ENCODE data around the gene PPP1R13B. TPM values are rescaled to one million over a fixed set of nuclear protein-coding genes. Genes with fewer than 3 reads are reported as not detected.

Gene PPP1R13B
- total RNA-seq, 1 experiment from 2014 or later = 16.2 TPM

DNA sequence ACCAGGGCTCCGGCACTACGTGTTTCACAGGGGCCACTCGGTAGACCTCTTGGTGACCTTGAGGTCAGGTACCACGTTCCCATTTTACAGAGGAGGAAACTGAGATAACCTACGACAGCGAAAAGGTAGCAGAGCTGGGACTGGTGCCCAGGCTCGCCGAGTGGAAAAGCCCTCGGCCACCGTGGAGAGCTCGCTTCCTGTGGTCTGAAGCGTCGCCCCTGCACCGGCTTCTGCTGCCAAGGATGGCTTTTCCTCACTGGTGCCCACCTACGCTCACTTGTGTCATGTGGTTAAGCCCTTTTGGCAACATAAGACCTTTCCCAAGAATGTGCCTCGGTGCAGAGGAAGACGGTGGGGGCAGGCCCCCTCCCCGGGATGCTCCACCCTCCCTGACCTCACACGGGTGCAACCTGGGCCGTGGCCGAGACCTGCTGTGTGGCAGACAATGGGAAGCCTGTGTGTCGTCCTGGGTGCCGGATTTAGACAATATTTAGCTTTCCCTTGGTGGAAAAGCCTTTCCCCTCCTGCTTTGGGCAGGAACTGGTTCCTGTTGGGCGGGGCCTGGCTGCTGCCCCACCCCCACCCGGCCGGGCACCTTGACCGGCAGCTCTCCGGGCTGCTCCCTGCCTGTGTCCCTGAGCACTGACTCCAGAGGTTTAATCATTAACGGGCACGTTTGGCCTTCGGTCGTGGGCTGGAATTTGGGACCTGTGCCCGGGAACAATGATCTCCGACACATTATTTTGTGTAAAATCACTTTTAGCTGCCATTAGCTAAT, 32.4 kb upstream of the PPP1R13B start:
- BruUV-seq (replicated peaks) = no TSS peak
- ChIA-PET CTCF (interaction anchor here (0.9 to 2.7 kb wide), 7 partner anchors 17 to 685 kb away, joined by 4 to 9 read pairs (median 5); no protein-coding TSS in a partner anchor), POLR2A (interaction anchor here (0.7 to 2.0 kb wide), 7 partner anchors 11 to 72 kb away, joined by 3 to 8 read pairs (median 4); no protein-coding TSS in a partner anchor)
- intact Hi-C loops (cut with micrococcal nuclease) = no loop called here
- H3K4me3 Mint-ChIP-seq (ENCODE audit: unreplicated experiment) = peak overlapping the region; percentile 54
- H3K27ac Mint-ChIP-seq (ENCODE audit: low read depth, unreplicated experiment) = no peak overlapping the region
- no peaks in the 10 kb centered on the region for H3K4me1 Mint-ChIP-seq (ENCODE audit: insufficient read depth, unreplicated experiment)
- H3K36me3 Mint-ChIP-seq (ENCODE audit: insufficient read depth, unreplicated experiment) = no peaks in the 10 kb centered on the region
- H3K27me3 Mint-ChIP-seq (ENCODE audit: insufficient read depth, unreplicated experiment) = no peaks in the 10 kb centered on the region
- DNase-seq (ENCODE audit: unreplicated experiment) = peak; percentile 52
- no peaks in the 10 kb centered on the region for H3K9me3 Mint-ChIP-seq (ENCODE audit: unreplicated experiment)
- TF ChIP-seq, protein P1, sequence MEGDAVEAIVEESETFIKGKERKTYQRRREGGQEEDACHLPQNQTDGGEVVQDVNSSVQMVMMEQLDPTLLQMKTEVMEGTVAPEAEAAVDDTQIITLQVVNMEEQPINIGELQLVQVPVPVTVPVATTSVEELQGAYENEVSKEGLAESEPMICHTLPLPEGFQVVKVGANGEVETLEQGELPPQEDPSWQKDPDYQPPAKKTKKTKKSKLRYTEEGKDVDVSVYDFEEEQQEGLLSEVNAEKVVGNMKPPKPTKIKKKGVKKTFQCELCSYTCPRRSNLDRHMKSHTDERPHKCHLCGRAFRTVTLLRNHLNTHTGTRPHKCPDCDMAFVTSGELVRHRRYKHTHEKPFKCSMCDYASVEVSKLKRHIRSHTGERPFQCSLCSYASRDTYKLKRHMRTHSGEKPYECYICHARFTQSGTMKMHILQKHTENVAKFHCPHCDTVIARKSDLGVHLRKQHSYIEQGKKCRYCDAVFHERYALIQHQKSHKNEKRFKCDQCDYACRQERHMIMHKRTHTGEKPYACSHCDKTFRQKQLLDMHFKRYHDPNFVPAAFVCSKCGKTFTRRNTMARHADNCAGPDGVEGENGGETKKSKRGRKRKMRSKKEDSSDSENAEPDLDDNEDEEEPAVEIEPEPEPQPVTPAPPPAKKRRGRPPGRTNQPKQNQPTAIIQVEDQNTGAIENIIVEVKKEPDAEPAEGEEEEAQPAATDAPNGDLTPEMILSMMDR (IDR thresholded peaks at IDR 0.05; ENCODE audit: unreplicated experiment) = no peak

DNA sequence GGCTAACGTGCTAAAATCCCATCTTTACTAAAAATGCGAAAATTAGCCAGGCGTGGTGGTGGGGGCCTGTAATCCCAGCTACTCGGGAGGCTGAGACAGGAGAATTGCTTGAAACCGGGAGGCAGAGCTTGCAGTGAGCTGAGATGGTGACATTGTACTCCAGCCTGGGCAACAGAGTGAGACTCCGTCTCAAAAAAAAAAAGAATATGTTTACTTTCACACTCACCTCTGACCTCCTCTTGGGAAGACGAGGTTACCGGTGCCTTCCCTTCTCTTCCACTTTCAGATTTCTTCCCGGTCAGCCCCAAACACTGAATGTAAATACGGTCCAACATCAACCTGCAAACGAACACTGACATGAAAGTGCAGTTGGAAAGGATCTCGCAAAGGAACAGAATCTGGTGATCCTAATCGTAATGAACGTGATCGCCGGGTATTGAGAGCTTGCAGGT, 31.8 kb upstream of the PPP1R13B start:
- Mint-ChIP-seq H3K27ac (ENCODE audit: low read depth, unreplicated experiment) (no peak overlapping the region), H3K27me3 (ENCODE audit: insufficient read depth, unreplicated experiment) (no peaks in the 10 kb centered on the region), H3K36me3 (ENCODE audit: insufficient read depth, unreplicated experiment) (no peaks in the 10 kb centered on the region), H3K9me3 (ENCODE audit: unreplicated experiment) (no peaks in the 10 kb centered on the region), H3K4me3 (ENCODE audit: unreplicated experiment) (peak overlapping the region; percentile 54), H3K4me1 (ENCODE audit: insufficient read depth, unreplicated experiment) (no peaks in the 10 kb centered on the region)
- BruUV-seq (replicated peaks) = no TSS peak
- ChIA-PET POLR2A (interaction anchor here (0.7 to 2.0 kb wide), 3 partner anchors 11 to 39 kb away, joined by 3 to 8 read pairs (median 4); no protein-coding TSS in a partner anchor), CTCF (interaction anchor here (0.6 to 2.7 kb wide), 8 partner anchors 18 to 70 kb away, joined by 3 to 9 read pairs (median 4); a partner anchor contains a TSS)
- DNase-seq (ENCODE audit: unreplicated experiment) = no peak
- intact Hi-C loops (cut with micrococcal nuclease) = no loop called here
- TF ChIP-seq, protein P1 (IDR thresholded peaks at IDR 0.05; ENCODE audit: unreplicated experiment) = no peak

DNA sequence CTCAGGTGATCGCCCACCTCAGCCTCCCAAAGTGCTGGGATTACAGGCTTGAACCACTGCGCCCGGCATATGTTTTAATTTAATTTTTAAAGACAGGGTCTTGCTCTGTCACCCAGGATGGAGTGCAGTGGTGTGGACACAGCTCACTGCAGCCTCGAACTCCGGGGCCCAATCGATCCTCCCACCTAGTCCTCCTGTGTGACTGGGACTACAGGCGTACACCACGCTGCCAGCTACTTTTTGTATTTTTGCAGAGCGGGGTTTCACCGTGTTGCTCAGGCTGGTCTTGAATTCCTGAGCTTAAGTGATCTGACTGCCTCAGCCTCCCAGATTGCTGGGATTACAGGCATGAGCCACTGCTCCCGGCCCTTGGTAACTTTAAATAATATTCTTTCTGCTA, 30.8 kb upstream of the PPP1R13B start:
- TF ChIP-seq, protein P1 (IDR thresholded peaks at IDR 0.05; ENCODE audit: unreplicated experiment) = no peak
- H3K27me3 Mint-ChIP-seq (ENCODE audit: insufficient read depth, unreplicated experiment) = no peaks in the 10 kb centered on the region

DNA sequence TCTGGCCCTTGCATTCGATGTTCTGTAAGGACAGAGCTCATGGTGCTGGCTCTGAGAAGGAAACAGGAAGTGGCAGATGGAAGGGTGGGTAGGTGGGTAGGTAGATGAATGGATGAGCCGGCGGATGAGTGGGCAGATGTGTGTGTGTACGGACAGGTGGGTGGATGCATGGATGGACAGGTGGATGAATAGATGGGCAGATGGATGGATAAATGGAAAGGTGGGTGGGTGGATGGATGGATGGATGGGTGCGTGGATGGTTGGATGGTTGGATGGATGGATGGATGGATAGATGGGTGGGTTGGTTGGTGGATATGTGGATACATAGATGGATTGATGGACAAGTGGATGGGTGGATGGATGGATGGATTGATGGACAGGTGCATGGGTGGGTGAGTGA, 27.6 kb upstream of the PPP1R13B start:
- CTCF ChIA-PET = no interaction called here
- TF ChIP-seq, protein P1 (IDR thresholded peaks at IDR 0.05; ENCODE audit: unreplicated experiment) = no peak
- no peaks in the 10 kb centered on the region for H3K27me3 Mint-ChIP-seq (ENCODE audit: insufficient read depth, unreplicated experiment)
- BruUV-seq (replicated peaks) = no TSS peak
- no peaks in the 10 kb centered on the region for H3K4me1 Mint-ChIP-seq (ENCODE audit: insufficient read depth, unreplicated experiment)
- DNase-seq (ENCODE audit: unreplicated experiment) = no peak
- no peaks in the 10 kb centered on the region for H3K36me3 Mint-ChIP-seq (ENCODE audit: insufficient read depth, unreplicated experiment)
- H3K9me3 Mint-ChIP-seq (ENCODE audit: unreplicated experiment) = no peaks in the 10 kb centered on the region
- H3K4me3 Mint-ChIP-seq (ENCODE audit: unreplicated experiment) = no peak overlapping the region
- POLR2A ChIA-PET = no interaction called here
- intact Hi-C loops (cut with micrococcal nuclease) = no loop called here
- H3K27ac Mint-ChIP-seq (ENCODE audit: low read depth, unreplicated experiment) = no peak overlapping the region

More for the DNA sequence above, 30.8 kb upstream of the PPP1R13B start:
- DNase-seq (ENCODE audit: unreplicated experiment) = no peak
- Mint-ChIP-seq H3K4me1 (ENCODE audit: insufficient read depth, unreplicated experiment) (no peaks in the 10 kb centered on the region), H3K36me3 (ENCODE audit: insufficient read depth, unreplicated experiment) (no peaks in the 10 kb centered on the region), H3K27ac (ENCODE audit: low read depth, unreplicated experiment) (no peak overlapping the region), H3K4me3 (ENCODE audit: unreplicated experiment) (no peak overlapping the region), H3K9me3 (ENCODE audit: unreplicated experiment) (no peaks in the 10 kb centered on the region)
- CTCF ChIA-PET = interaction anchor here (0.6 to 1.4 kb wide), 4 partner anchors 27 to 69 kb away, joined by 3 to 5 read pairs (median 3); a partner anchor contains a TSS
- no TSS peak for BruUV-seq (replicated peaks)
- POLR2A ChIA-PET = interaction anchor here (1.3 kb wide), 2 partner anchors 9 kb away, joined by 4 to 5 read pairs; no protein-coding TSS in a partner anchor
- intact Hi-C loops (cut with micrococcal nuclease) = no loop called here

Measured in MCF 10A (cell line).